Measurements from ENCODE around the gene KHDRBS2.

DNA sequence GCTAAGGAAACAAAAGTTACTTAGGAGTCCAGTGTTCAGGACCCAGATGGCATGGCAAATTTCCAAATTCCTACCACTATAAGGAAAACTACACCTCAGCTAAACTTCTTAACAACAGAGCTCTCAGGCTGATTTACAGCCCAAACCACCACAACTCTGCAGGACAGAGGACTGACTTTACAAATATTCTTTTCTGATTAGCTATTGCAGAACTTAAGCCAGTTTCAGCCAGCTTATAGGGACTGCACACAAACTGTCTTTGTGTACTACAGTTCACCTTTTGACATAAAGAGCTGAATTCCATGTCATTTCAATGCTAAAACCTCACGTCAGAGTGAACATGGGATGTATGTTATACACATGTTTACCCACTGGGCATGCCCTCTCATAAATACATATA is 305.4 kb downstream of the KHDRBS2 start:
- TF ChIP-seq POLR2A (IDR thresholded peaks at IDR 0.05; ENCODE audit: low read depth, low read length) (no peak), JUN (IDR thresholded peaks at IDR 0.05; ENCODE audit: borderline replicate concordance, insufficient read depth, insufficient read length, low read depth) (no peak)

All from endothelial cell of umbilical vein (primary cell).